MM.1S (cell line): Measurements from ENCODE around the gene IL17RE.

Experiments
- CTCF ChIP-seq: fragments of 300-600 bp; sonication (generic); IDR thresholded peaks from 2 replicates; pipeline ENCODE4 v1.5.1; 2016; ENCODE audit warnings: antibody characterized with exemption, low read length, mixed read lengths
- EZH2 ChIP-seq: fragments of 300-600 bp; sonication (generic); optimal IDR thresholded peaks from 2 replicates; pipeline ENCODE3; 2017; ENCODE audit warnings: low read depth, mild to moderate bottlenecking, antibody characterized with exemption, low read length, mixed read lengths
- EZH2phosphoT487 ChIP-seq: fragments of 300-600 bp; sonication (generic); IDR thresholded peaks from 2 replicates; pipeline ENCODE4 v1.6.1; 2018; ENCODE audit warnings: antibody characterized with exemption, low read length

- TF ChIP-seq EZH2phosphoT487 (no peak), CTCF (no peak), EZH2 (no peak)
Observed at GRCh38 chr3:9883706-9884554, 18.7 kb upstream of the IL17RE start.
